ENCODE measurements around the gene ALDH3B1.

DNA sequence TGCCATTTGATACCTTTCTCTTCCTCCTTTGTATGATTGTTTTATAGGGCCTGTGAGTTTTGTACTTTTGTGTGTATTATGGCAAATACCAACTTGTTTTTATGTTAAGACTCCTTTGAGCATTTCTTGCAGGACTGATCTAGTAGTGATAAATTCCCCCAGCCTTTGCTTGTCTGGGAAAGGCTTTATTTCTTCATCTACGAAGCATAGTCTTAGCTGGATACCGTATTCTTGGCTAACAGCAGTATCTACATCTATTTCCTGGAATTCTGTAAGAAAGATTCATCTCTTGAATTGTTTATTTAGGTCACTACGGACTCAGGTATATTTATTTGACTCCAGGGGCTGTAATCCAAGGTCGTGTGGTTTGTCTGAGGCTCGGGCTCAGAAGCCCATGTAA lies 14.4 kb downstream of the ALDH3B1 start:
- TF ChIP-seq, protein P1, sequence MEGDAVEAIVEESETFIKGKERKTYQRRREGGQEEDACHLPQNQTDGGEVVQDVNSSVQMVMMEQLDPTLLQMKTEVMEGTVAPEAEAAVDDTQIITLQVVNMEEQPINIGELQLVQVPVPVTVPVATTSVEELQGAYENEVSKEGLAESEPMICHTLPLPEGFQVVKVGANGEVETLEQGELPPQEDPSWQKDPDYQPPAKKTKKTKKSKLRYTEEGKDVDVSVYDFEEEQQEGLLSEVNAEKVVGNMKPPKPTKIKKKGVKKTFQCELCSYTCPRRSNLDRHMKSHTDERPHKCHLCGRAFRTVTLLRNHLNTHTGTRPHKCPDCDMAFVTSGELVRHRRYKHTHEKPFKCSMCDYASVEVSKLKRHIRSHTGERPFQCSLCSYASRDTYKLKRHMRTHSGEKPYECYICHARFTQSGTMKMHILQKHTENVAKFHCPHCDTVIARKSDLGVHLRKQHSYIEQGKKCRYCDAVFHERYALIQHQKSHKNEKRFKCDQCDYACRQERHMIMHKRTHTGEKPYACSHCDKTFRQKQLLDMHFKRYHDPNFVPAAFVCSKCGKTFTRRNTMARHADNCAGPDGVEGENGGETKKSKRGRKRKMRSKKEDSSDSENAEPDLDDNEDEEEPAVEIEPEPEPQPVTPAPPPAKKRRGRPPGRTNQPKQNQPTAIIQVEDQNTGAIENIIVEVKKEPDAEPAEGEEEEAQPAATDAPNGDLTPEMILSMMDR (conservative IDR thresholded peaks at IDR 0.05 in 1 of 2, IDR thresholded peaks at IDR 0.05 in 1 of 2; ENCODE audit: extremely low read depth in 1 of 2, insufficient read depth in 1 of 2, low read depth in 1 of 2, low read length in 2 of 2): no peak
- TF ChIP-seq EZH2 (IDR thresholded peaks at IDR 0.05; ENCODE audit: borderline replicate concordance, low read length): no peak
